Measurements from ENCODE around the gene MOCS2.

DNA sequence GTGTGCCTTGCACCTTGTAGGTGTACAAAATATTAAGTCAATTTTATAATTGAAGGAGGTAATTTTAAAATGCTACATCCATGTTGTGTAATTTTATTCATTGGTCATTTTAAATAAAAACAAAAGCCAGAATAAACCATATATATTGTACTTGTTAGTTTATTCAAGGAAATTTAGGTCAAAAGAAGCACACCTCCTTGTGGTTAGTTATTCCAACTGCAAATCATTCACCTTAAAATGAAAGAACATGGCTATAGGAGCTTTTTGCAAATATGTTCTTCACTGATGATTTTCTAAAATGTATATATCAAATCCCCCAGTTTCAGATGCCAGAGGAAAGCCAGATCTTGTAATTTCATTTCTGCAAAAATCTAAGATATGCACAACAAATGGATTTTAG is 5.4 kb upstream of the MOCS2 start:
- no peak for TF ChIP-seq POLR2AphosphoS5 (IDR thresholded peaks at IDR 0.05; ENCODE audit: low read depth, low read length)
- no peak for TF ChIP-seq POLR2A (IDR thresholded peaks at IDR 0.05; ENCODE audit: low read depth, low read length)
- TF ChIP-seq TAF1 (IDR thresholded peaks at IDR 0.05; ENCODE audit: low read depth, low read length): no peak
- no peak for TF ChIP-seq POU2F2 (IDR thresholded peaks at IDR 0.05; ENCODE audit: low read depth, low read length)
- TF ChIP-seq SPI1 (IDR thresholded peaks at IDR 0.05; ENCODE audit: low read depth, low read length): no peak
- TF ChIP-seq PAX5 (IDR thresholded peaks at IDR 0.05; ENCODE audit: insufficient read depth, low read length, severe bottlenecking): no peak
